Glutamatergic neuron (in vitro differentiated cells): ENCODE data around the gene MICU1. TPM values are rescaled to one million over a fixed set of nuclear protein-coding genes. Genes with fewer than 3 reads are reported as not detected.

Experiments used
- DNase-seq: peaks from one replicate; pipeline ENCODE4 v3.0.0; 2022
- H3K27ac Mint-ChIP-seq: one replicate; pipeline ENCODE4 v1.8.0; 2020; ENCODE audit warnings: mild to moderate bottlenecking, mixed read lengths, inconsistent platforms; ENCODE audit not compliant: unreplicated experiment
- H3K27me3 Mint-ChIP-seq: one replicate; pipeline ENCODE4 v1.8.0; 2020; ENCODE audit warnings: mild to moderate bottlenecking, moderate library complexity, mixed read lengths, inconsistent platforms; ENCODE audit not compliant: unreplicated experiment
- H3K36me3 Mint-ChIP-seq: one replicate; pipeline ENCODE4 v1.8.0; 2020; ENCODE audit warnings: mild to moderate bottlenecking, mixed read lengths, inconsistent platforms; ENCODE audit not compliant: unreplicated experiment
- H3K4me1 Mint-ChIP-seq: one replicate; pipeline ENCODE4 v1.8.0; 2020; ENCODE audit warnings: mild to moderate bottlenecking, low read depth, mixed read lengths, inconsistent platforms; ENCODE audit not compliant: unreplicated experiment
- H3K4me3 Mint-ChIP-seq: one replicate; pipeline ENCODE4 v1.8.0; 2020; ENCODE audit warnings: mild to moderate bottlenecking, mixed read lengths, inconsistent platforms; ENCODE audit not compliant: unreplicated experiment
- H3K9me3 Mint-ChIP-seq: one replicate; pipeline ENCODE4 v1.8.0; 2020; ENCODE audit warnings: mild to moderate bottlenecking, moderate library complexity, mixed read lengths, inconsistent platforms; ENCODE audit not compliant: unreplicated experiment
- total RNA-seq: library from RNA; stranded (reverse); fragmentation: NEBNext Ultra II Directional; extraction: Animal tissue kit (Norgen Biotek cat#: 25700); gene quantifications from one replicate; pipeline ENCODE4 v1.2.1, GENCODE V29; 2021; ENCODE audit not compliant: unreplicated experiment
- TF ChIP-seq, protein P1 (sequence below): fragments of 200-600 bp; sonication (generic); IDR thresholded peaks from one replicate; pipeline ENCODE4 v1.5.0; 2021; ENCODE audit not compliant: partially characterized antibody, unreplicated experiment

Gene MICU1
- total RNA-seq, 1 donor from 2014 or later = 33.5 TPM

DNA sequence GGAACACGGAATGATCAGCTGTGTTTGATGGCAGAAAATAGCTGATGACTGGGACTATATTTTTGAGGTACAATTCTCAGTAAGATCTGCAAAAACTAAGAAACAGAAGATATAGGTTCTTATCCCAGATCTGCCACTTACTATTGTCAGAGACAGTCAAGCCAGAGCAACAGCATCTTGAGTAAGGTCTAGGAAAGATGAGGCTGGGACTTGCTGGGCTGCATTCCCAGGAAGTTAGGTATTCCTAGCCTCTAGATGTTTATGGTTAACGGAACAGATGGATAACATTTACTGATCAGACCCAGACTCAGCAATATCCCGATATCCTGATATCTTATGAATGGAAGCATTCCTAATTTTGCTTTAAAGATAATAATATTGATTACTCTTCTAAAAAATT is 202.5 kb downstream of the MICU1 start:
- DNase-seq = no peak
- peaks cover 12% of the 10 kb centered on the region for H3K36me3 Mint-ChIP-seq
- no peaks in the 10 kb centered on the region for H3K9me3 Mint-ChIP-seq
- no peak overlapping the region for H3K27ac Mint-ChIP-seq
- TF ChIP-seq, protein P1, sequence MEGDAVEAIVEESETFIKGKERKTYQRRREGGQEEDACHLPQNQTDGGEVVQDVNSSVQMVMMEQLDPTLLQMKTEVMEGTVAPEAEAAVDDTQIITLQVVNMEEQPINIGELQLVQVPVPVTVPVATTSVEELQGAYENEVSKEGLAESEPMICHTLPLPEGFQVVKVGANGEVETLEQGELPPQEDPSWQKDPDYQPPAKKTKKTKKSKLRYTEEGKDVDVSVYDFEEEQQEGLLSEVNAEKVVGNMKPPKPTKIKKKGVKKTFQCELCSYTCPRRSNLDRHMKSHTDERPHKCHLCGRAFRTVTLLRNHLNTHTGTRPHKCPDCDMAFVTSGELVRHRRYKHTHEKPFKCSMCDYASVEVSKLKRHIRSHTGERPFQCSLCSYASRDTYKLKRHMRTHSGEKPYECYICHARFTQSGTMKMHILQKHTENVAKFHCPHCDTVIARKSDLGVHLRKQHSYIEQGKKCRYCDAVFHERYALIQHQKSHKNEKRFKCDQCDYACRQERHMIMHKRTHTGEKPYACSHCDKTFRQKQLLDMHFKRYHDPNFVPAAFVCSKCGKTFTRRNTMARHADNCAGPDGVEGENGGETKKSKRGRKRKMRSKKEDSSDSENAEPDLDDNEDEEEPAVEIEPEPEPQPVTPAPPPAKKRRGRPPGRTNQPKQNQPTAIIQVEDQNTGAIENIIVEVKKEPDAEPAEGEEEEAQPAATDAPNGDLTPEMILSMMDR = no peak
- H3K27me3 Mint-ChIP-seq = no peaks in the 10 kb centered on the region
- peaks cover 20% of the 10 kb centered on the region for H3K4me1 Mint-ChIP-seq
- no peak overlapping the region for H3K4me3 Mint-ChIP-seq

DNA sequence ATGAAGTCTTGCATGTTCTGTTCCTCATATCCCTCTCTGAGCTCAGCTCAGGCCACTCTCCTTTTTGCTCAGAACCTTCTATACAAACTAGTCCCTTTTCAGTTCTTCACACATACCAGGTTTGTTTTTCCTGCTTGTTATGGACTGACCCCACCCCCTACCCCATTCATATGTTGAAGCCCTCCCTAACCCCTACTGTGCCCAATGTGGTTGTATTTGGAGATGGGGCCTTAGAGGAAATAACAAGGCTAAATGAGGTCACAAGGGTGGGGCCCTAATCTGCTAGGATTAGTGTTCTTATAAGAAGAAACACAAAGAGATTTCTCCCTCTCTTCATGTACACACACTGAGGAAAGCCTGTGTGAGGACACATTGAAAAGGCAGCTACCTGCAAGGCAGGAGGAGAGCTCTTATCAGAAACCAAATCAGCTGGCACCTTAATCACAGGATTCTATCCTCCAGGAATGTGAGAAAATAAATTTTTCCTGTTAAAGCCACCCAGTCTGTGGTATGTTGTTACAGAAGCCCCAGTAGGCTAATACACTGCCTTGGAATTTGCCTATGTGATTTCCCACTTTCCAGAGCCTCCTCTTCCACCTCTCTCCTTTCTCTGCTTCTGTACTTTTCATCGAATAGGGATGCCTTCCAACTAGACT is 203.9 kb downstream of the MICU1 start:
- H3K4me3 Mint-ChIP-seq = no peak overlapping the region
- no peak for DNase-seq
- no peaks in the 10 kb centered on the region for H3K9me3 Mint-ChIP-seq
- H3K27me3 Mint-ChIP-seq = no peaks in the 10 kb centered on the region
- peaks cover 22% of the 10 kb centered on the region for H3K4me1 Mint-ChIP-seq
- no peak overlapping the region for H3K27ac Mint-ChIP-seq
- TF ChIP-seq, protein P1 = no peak
- H3K36me3 Mint-ChIP-seq = peaks cover 12% of the 10 kb centered on the region

DNA sequence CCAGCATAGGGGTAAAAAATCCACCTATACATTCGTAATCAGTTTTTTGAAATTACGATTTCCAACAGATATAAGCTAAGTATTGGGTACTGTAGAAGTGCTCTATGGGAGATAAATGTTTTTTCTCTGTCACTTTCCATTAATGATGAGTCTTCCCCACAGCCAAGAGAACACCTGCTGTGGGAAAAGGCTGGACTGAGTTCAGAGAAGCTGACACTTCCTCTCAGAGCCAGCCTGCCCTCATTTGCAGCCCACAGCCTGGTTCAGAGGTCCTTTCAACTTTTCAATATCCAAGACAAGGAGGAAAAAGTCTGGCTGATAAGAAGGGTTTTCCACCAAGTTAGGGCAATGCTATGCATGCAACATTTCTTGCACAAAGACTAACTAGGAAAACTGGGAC is 206.6 kb downstream of the MICU1 start:
- H3K27me3 Mint-ChIP-seq = no peaks in the 10 kb centered on the region
- H3K27ac Mint-ChIP-seq = no peak overlapping the region
- H3K9me3 Mint-ChIP-seq = no peaks in the 10 kb centered on the region
- peaks cover 22% of the 10 kb centered on the region for H3K36me3 Mint-ChIP-seq
- no peak overlapping the region for H3K4me3 Mint-ChIP-seq
- no peak for DNase-seq
- TF ChIP-seq, protein P1 = no peak
- peaks cover 11% of the 10 kb centered on the region for H3K4me1 Mint-ChIP-seq

DNA sequence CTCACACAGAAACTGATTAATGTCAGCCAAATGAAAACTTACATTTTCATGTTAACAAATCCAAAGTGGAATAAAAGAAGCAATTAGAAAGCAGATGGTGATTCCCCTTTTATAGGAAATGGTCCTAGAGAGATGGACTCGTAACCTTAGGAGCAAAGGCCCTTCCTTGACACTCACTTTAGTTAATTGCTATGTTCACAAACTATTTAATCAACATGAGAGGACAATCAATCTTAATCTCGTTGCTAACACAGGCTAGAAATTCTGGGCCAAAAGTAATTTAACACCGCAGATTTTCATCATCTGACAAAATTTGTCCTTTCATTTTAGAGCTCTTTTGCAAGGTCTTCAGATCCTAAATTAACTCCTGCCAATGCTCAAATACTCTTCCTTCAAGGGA is 207.2 kb downstream of the MICU1 start:
- Mint-ChIP-seq H3K27ac (no peak overlapping the region), H3K4me1 (peaks cover 11% of the 10 kb centered on the region), H3K27me3 (no peaks in the 10 kb centered on the region), H3K4me3 (no peak overlapping the region), H3K36me3 (peaks cover 22% of the 10 kb centered on the region), H3K9me3 (no peaks in the 10 kb centered on the region)
- TF ChIP-seq, protein P1 = no peak
- no peak for DNase-seq

DNA sequence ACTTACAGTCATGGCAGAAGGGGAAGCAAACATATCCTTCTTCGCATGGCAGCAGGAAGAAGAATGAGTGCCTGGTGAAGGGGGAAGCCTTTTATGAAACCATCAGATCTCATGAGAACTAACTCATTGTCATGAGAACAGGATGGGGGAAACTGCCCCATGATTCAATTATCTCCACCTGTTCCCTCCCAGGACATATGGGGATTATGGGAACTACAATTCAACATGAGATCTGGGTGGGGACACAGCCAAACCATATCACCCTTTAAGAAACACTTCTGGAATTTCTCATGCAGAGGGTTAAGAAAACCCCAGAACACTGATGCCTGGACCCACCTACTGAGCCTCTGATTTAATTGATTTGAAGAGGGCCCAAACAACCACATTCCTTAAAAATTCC is 207.9 kb downstream of the MICU1 start:
- peaks cover 11% of the 10 kb centered on the region for H3K4me1 Mint-ChIP-seq
- H3K27me3 Mint-ChIP-seq = no peaks in the 10 kb centered on the region
- no peak for DNase-seq
- H3K4me3 Mint-ChIP-seq = no peak overlapping the region
- TF ChIP-seq, protein P1 = no peak
- peaks cover 22% of the 10 kb centered on the region for H3K36me3 Mint-ChIP-seq
- H3K27ac Mint-ChIP-seq = no peak overlapping the region
- no peaks in the 10 kb centered on the region for H3K9me3 Mint-ChIP-seq
